C4-2B (cell line): ENCODE data around the gene EPHA1.

Experiments used
- H3K27ac ChIP-seq: fragments of 450-650 bp; 2 replicates; pipeline ENCODE4 v1.5.1; 2017
- CTCF ChIP-seq: fragments of 450-650 bp; conservative IDR thresholded peaks from 2 replicates; pipeline ENCODE4 v1.5.1; 2017; ENCODE audit warnings: mild to moderate bottlenecking
- ZFX ChIP-seq: fragments of 450-650 bp; IDR thresholded peaks from 2 replicates; pipeline ENCODE4 v1.6.1; 2017

The EPHA1 gene

GRCh38 chr7:143399151-143399550 lies 9.5 kb downstream of the EPHA1 start:
- no peak overlapping the region for H3K27ac ChIP-seq
- TF ChIP-seq CTCF: no peak
- no peak for TF ChIP-seq ZFX

DNA sequence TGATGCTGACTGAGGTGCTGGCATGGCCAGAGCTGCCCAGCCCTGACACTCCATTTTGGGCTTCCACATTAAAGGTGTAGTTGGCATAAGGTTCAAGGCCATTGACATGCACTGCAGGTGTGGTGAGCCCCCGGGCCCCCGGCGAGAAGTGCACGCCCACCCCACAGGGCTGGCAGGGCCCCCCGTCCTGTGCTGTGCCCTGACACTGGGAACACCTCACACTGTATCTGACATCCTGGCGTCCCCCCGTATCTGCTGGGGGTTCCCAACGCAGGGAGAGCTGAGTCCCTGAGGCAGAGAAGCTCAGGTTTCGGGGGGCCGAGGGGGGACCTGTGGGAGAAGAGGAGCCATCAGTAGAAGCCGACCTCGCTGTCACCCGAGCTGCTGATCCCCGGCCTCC lies 10.0 kb downstream of the EPHA1 start:
- H3K27ac ChIP-seq: no peak overlapping the region
- TF ChIP-seq CTCF (no peak), ZFX (no peak)

DNA sequence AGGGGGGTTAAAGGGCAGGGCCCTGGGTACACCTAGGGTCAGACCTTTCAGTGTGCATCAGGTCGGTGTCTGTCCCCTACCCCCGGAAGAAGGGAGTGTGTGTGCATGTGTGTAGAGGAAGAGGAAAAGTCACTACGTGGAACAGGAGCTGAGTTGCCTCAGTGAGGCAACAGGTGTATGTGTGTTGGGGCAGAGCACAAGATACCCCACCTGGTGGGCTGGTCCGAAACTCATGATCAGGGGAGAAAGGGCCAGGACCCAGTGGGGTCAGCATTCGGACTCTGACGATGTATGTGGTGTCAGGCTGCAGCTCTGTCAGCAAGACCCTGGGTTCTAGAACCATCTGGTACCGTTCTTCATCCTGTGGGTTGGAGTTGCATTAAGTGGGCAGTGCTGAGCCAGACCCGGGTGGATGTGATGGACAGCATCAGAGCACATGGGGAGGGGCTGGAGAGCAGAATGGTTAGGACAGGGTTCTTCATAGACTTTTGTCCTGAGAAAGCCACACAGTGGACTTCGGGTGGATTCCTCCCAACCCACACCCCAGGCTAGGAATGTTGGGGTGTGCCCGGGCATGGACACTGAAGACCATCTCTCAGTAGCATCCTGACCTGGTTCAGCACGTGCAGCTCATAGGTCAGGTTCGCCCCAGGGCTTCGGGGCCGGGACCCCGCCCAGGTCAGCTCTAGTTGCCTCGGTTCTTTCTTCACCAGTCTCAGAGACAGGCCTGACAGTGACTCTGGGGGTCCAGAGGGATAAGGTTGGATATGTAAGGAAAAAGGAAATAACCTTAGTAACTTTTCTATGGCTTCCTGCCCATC lies 10.7 kb downstream of the EPHA1 start:
- TF ChIP-seq CTCF: no peak
- no peak for TF ChIP-seq ZFX
- no peak overlapping the region for H3K27ac ChIP-seq

DNA sequence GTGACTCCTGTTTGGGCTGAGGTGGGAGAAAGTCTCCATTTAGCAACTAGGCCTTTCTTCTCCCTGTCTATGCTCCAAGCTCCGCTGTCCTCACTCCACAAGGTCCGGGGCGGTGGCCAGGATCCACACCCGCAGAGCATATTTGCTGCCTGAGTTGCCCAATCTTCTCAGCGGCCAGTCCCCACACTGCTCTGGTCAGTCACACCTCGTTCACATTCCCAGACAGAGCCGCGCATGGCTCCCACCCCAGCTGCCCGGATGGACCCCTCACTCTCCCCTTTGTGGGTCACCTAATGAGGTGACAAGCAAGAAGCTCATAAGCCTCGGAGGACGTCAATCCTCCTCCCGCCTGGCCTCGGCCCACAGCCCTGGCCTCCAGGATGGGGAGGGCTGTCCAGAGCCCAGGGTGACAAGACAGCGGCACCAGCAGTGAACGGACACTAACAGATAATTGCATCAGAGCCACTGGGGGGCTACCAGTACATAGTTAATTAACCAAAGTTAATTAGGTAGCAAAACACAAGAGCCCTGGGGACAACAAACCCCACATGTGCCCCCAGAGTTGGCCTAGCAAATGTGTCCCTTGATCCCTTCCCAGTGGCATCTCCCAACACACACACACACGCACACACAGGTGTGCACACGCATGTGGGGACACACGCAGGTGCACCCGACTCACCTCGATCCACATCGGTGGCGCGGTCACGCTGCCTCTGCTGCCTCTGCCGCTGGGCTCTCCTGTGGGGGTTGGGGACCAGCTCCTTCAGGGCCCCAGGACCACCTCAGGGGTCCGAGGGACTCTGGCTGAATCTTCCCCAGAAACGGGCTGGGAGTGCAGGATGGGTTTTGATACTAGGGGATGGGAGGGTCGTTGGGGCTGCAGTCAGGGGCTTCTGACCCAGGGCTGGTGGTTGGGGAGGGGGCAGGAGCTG lies 11.8 kb downstream of the EPHA1 start:
- no peak for TF ChIP-seq CTCF
- TF ChIP-seq ZFX: no peak

GRCh38 chr7:143396182-143396581 lies 12.5 kb downstream of the EPHA1 start:
- no peak overlapping the region for H3K27ac ChIP-seq

More for the DNA sequence above, 11.8 kb downstream of the EPHA1 start:
- H3K27ac ChIP-seq: no peak overlapping the region

GRCh38 chr7:143395187-143396149 lies 13.2 kb downstream of the EPHA1 start:
- H3K27ac ChIP-seq: peak overlapping the region; percentile 0; the same call in 1 of the 2 replicates
- TF ChIP-seq ZFX (no peak), CTCF (no peak)

More at GRCh38 chr7:143396182-143396581, 12.5 kb downstream of the EPHA1 start:
- TF ChIP-seq ZFX (no peak), CTCF (no peak)
